Neuronal stem cell (in vitro differentiated cells): Measurements from ENCODE around the gene ZFP69.
A peak's percentile ranks its signal among the peaks of the same experiment; 100 is the strongest.

Source experiments
- DNase-seq: peaks from one replicate; pipeline ENCODE4 v3.0.0-alpha.2; 2013; ENCODE audit warnings: low spot score
- H2AFZ ChIP-seq: one replicate; pipeline ENCODE4 v1.6.1; 2013; ENCODE audit warnings: mild to moderate bottlenecking, low read length, inconsistent platforms
- H2AK5ac ChIP-seq: 2 replicates; pipeline ENCODE4 v1.6.1; 2013; ENCODE audit warnings: low read depth, mild to moderate bottlenecking, inconsistent platforms, low read length, moderate library complexity, mixed read lengths
- H2BK120ac ChIP-seq: 2 replicates; pipeline ENCODE4 v1.6.1; 2013; ENCODE audit warnings: low read depth, mild to moderate bottlenecking, inconsistent platforms, low read length, moderate library complexity, mixed read lengths
- H2BK12ac ChIP-seq: one replicate; pipeline ENCODE4 v1.6.1; 2013; ENCODE audit warnings: low read length, inconsistent platforms
- H2BK15ac ChIP-seq: 2 replicates; pipeline ENCODE4 v1.6.1; 2013; ENCODE audit warnings: mild to moderate bottlenecking, low read length, inconsistent platforms, mixed read lengths
- H2BK5ac ChIP-seq: one replicate; pipeline ENCODE4 v1.6.1; 2013; ENCODE audit warnings: inconsistent platforms, mild to moderate bottlenecking, low read length, moderate library complexity
- H3K14ac ChIP-seq: one replicate; pipeline ENCODE4 v1.6.1; 2013; ENCODE audit warnings: low read length, inconsistent platforms
- H3K18ac ChIP-seq: 2 replicates; pipeline ENCODE4 v1.6.1; 2013; ENCODE audit warnings: low read length, inconsistent platforms
- H3K23ac ChIP-seq: 2 replicates; pipeline ENCODE4 v1.6.1; 2013; ENCODE audit warnings: low read depth, mild to moderate bottlenecking, mixed read lengths, low read length, inconsistent platforms; ENCODE audit not compliant: poor library complexity
- H3K27ac ChIP-seq: replicated peaks from 3 replicates; pipeline ENCODE4 v1.5.1; 2013; ENCODE audit warnings: low read length, inconsistent platforms
- H3K27me3 ChIP-seq, 3 experiments: 2 replicates each; pipeline ENCODE4 v1.6.1; 2013; ENCODE audit warnings: low read length in 3 of 3, mild to moderate bottlenecking in 2 of 3, inconsistent platforms in 1 of 3, low read depth in 1 of 3, mixed read lengths in 1 of 3, moderate library complexity in 1 of 3; ENCODE audit not compliant: control insufficient read depth in 3 of 3, insufficient read depth in 3 of 3
- H3K36me3 ChIP-seq, 2 donors: replicated peaks in 1 of 2; 2 replicates each; pipeline ENCODE4 v1.6.1; 2013; ENCODE audit warnings: low read length in 2 of 2; ENCODE audit not compliant: control insufficient read depth in 2 of 2, insufficient read depth in 2 of 2
- H3K4ac ChIP-seq: 2 replicates; pipeline ENCODE4 v1.6.1; 2013; ENCODE audit warnings: inconsistent platforms, mild to moderate bottlenecking, low read length, moderate library complexity
- H3K4me1 ChIP-seq, 2 donors: 1 replicate in 1 of 2; 2 replicates in 1 of 2; pipeline ENCODE4 v1.6.1; 2013; ENCODE audit warnings: low read length in 2 of 2, low read depth in 1 of 2; ENCODE audit not compliant: control insufficient read depth in 2 of 2, insufficient read depth in 1 of 2
- H3K4me2 ChIP-seq: one replicate; pipeline ENCODE4 v1.6.1; 2013; ENCODE audit warnings: mild to moderate bottlenecking, low read length, inconsistent platforms; ENCODE audit not compliant: insufficient read depth, poor library complexity, severe bottlenecking
- H3K4me3 ChIP-seq, 2 donors: 2 replicates each; pipeline ENCODE4 v1.5.1; 2013; ENCODE audit warnings: low read length in 2 of 2, mild to moderate bottlenecking in 2 of 2, inconsistent platforms in 1 of 2, moderate library complexity in 1 of 2
- H3K79me1 ChIP-seq: one replicate; pipeline ENCODE4 v1.6.1; 2013; ENCODE audit warnings: low read depth, mild to moderate bottlenecking, inconsistent platforms, low read length, moderate library complexity
- H3K9ac ChIP-seq: one replicate; pipeline ENCODE4 v1.6.1; 2013; ENCODE audit warnings: mild to moderate bottlenecking, low read depth, low read length, inconsistent platforms; ENCODE audit not compliant: poor library complexity
- H3K9me3 ChIP-seq, 2 donors: replicated peaks in 1 of 2; 2 replicates each; pipeline versions ENCODE3 to v1.6.1; 2013; ENCODE audit warnings: low read length in 2 of 2, mild to moderate bottlenecking in 2 of 2, inconsistent platforms in 1 of 2, low read depth in 1 of 2, mixed read lengths in 1 of 2, moderate library complexity in 1 of 2; ENCODE audit not compliant: control insufficient read depth in 2 of 2, insufficient read depth in 1 of 2
- H4K8ac ChIP-seq: one replicate; pipeline ENCODE4 v1.6.1; 2013; ENCODE audit warnings: low read depth, mild to moderate bottlenecking, inconsistent platforms, low read length, moderate library complexity
- H4K91ac ChIP-seq: one replicate; pipeline ENCODE4 v1.6.1; 2013; ENCODE audit warnings: low read length, low read depth, mild to moderate bottlenecking, inconsistent platforms; ENCODE audit not compliant: poor library complexity
- WGBS, 2 donors: extraction: QIAGEN DNeasy Blood & Tissue Kit; methylation state at CpG; one replicate each; pipeline ENCODE4 v1.1.7; 2013; ENCODE audit warnings: missing lambda C conversion rate in 2 of 2, mixed read lengths in 1 of 2; ENCODE audit not compliant: insufficient read length in 2 of 2, insufficient replicate concordance in 1 of 2; ENCODE audit errors: extremely low coverage in 2 of 2; 5-methylcytosine and 5-hydroxymethylcytosine counted together

The ZFP69 gene

DNA sequence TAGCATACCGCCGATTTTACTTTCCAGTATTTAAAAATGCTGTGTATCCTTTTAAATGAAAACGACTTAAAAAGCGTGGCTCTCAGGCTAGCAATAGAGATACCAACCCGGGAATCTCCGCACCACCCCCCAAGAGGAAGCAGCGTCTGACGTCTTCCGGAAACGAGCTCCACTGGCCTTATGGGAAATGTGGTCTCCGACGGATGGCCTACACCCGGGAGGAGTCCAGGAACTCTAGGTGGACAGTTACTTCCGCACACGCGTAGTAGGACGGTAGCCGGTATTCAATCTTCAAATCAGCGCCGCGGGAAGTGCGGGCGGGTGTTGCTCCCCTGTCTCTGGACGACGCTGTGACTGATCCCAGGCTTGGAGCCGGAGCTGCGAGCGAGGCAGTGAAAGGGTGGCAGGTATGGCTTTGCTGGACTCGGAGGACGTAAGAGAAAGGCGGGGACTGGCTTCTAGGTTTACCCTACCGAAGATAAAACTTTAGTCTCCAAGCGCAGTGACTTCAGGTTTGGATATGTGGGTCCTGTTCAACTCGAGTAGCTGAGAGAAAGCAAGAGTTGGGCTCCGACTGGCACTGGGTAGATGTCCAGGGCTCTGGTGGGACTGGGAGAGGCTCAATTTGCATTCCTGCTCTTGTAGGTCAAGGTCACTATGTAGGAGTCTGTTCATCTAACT, 54.4 kb downstream of the ZFP69 start, which contains the start of gene ZNF684:
ZNF684 (plus strand) TSS at position 257 of the 681 bp plus-strand sequence. CDS start 1,530 bp downstream, outside the sequence.
- H3K27me3 ChIP-seq = no peaks in the 10 kb centered on the region
- H3K14ac ChIP-seq = no peak within 1 kb of the TSS
- DNase-seq = peak; percentile 77
- peak within 1 kb of the TSS; percentile 93 for H2AFZ ChIP-seq
- H2AK5ac ChIP-seq = no peak within 1 kb of the TSS
- H3K4ac ChIP-seq = no peak within 1 kb of the TSS
- no peak within 1 kb of the TSS for H2BK5ac ChIP-seq
- no peak within 1 kb of the TSS for H4K8ac ChIP-seq
- no peak within 1 kb of the TSS for H3K27ac ChIP-seq
- peak within 1 kb of the TSS; percentile 75 to 88 for H3K4me3 ChIP-seq
- H3K23ac ChIP-seq = no peak within 1 kb of the TSS
- H4K91ac ChIP-seq = no peak within 1 kb of the TSS
- H2BK120ac ChIP-seq = no peak within 1 kb of the TSS
- peaks cover 3 to 7% of the 10 kb centered on the region in 2 donors for H3K9me3 ChIP-seq
- H3K9ac ChIP-seq = peak within 1 kb of the TSS; percentile 50
- no peak within 1 kb of the TSS for H2BK12ac ChIP-seq
- peak within 1 kb of the TSS; percentile 78 for H3K4me2 ChIP-seq
- H3K4me1 ChIP-seq = peaks cover 0 to 3% of the 10 kb centered on the region in 2 donors
- H3K36me3 ChIP-seq = peaks cover 0 to 2% of the 10 kb centered on the region in 2 donors
- no CpG with 5 or more reads among the region's 35 CpGs for WGBS, 2 donors
- H3K79me1 ChIP-seq = no peaks in the 10 kb centered on the region
- H3K18ac ChIP-seq = no peak within 1 kb of the TSS
- H2BK15ac ChIP-seq = no peak within 1 kb of the TSS

DNA sequence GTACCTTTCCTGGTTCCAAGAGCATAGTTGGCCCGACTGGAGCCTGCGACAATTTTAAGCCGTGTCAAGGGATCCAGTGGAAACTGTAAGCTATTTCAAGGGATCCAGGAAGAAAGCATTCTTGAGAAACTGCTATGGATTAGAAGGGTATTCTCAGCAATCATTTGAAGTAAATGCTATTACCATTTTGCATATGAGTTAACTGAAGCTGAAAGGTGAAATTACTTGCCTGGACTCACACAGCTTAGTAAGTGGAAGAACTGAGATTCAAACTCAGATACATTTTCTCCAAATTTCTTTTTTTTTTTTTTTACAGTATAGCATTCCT, 54.9 kb downstream of the ZFP69 start:
- Histone ChIP-seq H3K4me1 (peaks cover 0 to 3% of the 10 kb centered on the region in 2 donors), H3K79me1 (no peaks in the 10 kb centered on the region), H3K4me2 (peak overlapping the region; percentile 78), H3K27me3 (no peaks in the 10 kb centered on the region), H2AFZ (peak overlapping the region; percentile 93), H3K18ac (no peak overlapping the region), H3K36me3 (peaks cover 0 to 2% of the 10 kb centered on the region in 2 donors), H3K9me3 (peaks cover 3 to 7% of the 10 kb centered on the region in 2 donors), H3K23ac (no peak overlapping the region), H4K8ac (no peak overlapping the region), H2BK12ac (no peak overlapping the region), H3K14ac (no peak overlapping the region), H3K4ac (no peak overlapping the region), H3K4me3 (peak overlapping the region; percentile 75 to 88), H2BK5ac (no peak overlapping the region), H2BK120ac (no peak overlapping the region), H2BK15ac (no peak overlapping the region), H4K91ac (no peak overlapping the region), H3K27ac (no peak overlapping the region), H3K9ac (no peak overlapping the region), H2AK5ac (no peak overlapping the region)
- DNase-seq = no peak
- WGBS, 2 donors = no CpG with 5 or more reads among the region's 3 CpGs

DNA sequence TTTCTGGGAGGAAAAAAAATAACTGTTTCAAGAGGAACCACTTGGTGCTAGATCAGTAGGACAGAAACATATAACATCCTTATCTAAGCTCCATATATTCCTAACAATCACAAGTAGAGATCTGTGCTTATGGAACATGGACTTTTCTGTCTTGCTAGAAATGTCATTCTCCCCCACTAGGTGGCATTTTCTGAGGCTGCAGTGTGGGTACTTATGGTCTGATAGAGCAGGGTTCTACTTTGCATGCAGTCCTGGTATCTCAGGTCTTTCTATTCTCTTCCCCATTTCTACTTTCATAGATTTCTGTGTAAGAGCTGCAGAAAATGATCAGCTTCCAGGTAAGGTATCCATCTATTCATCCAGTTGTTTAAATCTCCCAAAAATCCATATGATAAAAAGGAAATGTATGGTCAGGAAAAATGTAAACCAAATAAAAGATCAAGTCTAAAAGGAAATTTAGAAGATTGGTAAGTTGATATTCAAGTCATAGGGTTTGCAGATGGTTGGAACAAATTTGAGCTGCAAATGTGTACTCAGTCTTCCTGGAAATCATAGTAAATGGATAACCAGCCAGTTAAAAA, 55.8 kb downstream of the ZFP69 start:
- no peaks in the 10 kb centered on the region for H3K27me3 ChIP-seq
- no peaks in the 10 kb centered on the region for H3K79me1 ChIP-seq
- DNase-seq = peak; percentile 23
- no peak overlapping the region for H3K18ac ChIP-seq
- no peak overlapping the region for H3K14ac ChIP-seq
- H2AFZ ChIP-seq = no peak overlapping the region
- H2BK15ac ChIP-seq = no peak overlapping the region
- no peak overlapping the region for H2AK5ac ChIP-seq
- no peak overlapping the region for H3K27ac ChIP-seq
- H2BK120ac ChIP-seq = no peak overlapping the region
- peaks cover 3 to 8% of the 10 kb centered on the region in 2 donors for H3K9me3 ChIP-seq
- no peak overlapping the region for H2BK5ac ChIP-seq
- peaks cover 0 to 3% of the 10 kb centered on the region in 2 donors for H3K4me1 ChIP-seq
- H3K4me2 ChIP-seq = no peak overlapping the region
- H3K9ac ChIP-seq = no peak overlapping the region
- no peak overlapping the region for H3K4ac ChIP-seq
- H3K23ac ChIP-seq = no peak overlapping the region
- no peak overlapping the region for H4K91ac ChIP-seq
- no peak overlapping the region for H4K8ac ChIP-seq
- H3K4me3 ChIP-seq = no peak overlapping the region
- H3K36me3 ChIP-seq = peaks cover 0 to 2% of the 10 kb centered on the region in 2 donors
- H2BK12ac ChIP-seq = no peak overlapping the region

DNA sequence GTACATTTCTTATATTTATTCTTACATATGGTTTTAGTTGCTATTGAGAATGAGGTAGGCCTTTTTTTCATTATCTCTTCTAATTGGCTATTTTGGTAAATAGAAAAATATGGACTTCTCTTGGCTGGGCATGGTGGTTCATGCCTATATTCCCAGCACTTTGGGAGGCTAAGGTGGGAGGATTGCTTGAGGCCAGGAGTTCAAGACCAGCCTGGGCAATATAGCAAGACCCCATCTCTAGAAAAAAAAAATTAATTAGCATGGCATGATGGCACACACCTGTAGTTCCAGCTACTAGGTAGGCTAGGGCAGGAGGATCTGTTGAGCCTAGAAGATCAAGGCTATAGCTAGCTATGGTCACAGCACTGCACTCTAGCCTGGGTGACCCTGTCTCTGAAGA, 57.5 kb downstream of the ZFP69 start:
- Histone ChIP-seq H4K8ac (no peak overlapping the region), H3K27me3 (no peaks in the 10 kb centered on the region), H2BK15ac (no peak overlapping the region), H3K9me3 (peaks cover 0 to 11% of the 10 kb centered on the region in 2 donors), H3K18ac (no peak overlapping the region), H3K14ac (no peak overlapping the region), H2BK120ac (no peak overlapping the region), H3K23ac (no peak overlapping the region), H4K91ac (no peak overlapping the region), H3K4me2 (no peak overlapping the region), H3K4me3 (no peak overlapping the region), H3K4ac (no peak overlapping the region), H2AK5ac (no peak overlapping the region), H2BK5ac (no peak overlapping the region), H3K4me1 (peaks cover 0 to 3% of the 10 kb centered on the region in 2 donors), H2AFZ (no peak overlapping the region), H3K36me3 (peaks cover 0 to 2% of the 10 kb centered on the region in 2 donors), H3K27ac (no peak overlapping the region), H3K79me1 (no peaks in the 10 kb centered on the region), H3K9ac (no peak overlapping the region), H2BK12ac (no peak overlapping the region)
- no peak for DNase-seq
